ENCODE measurements around the gene TGOLN2. TPM values are rescaled to one million over a fixed set of nuclear protein-coding genes. Genes with fewer than 3 reads are reported as not detected.

Gene TGOLN2
- polyA plus RNA-seq, 1 donor from 2014 or later: 86.7 TPM

DNA sequence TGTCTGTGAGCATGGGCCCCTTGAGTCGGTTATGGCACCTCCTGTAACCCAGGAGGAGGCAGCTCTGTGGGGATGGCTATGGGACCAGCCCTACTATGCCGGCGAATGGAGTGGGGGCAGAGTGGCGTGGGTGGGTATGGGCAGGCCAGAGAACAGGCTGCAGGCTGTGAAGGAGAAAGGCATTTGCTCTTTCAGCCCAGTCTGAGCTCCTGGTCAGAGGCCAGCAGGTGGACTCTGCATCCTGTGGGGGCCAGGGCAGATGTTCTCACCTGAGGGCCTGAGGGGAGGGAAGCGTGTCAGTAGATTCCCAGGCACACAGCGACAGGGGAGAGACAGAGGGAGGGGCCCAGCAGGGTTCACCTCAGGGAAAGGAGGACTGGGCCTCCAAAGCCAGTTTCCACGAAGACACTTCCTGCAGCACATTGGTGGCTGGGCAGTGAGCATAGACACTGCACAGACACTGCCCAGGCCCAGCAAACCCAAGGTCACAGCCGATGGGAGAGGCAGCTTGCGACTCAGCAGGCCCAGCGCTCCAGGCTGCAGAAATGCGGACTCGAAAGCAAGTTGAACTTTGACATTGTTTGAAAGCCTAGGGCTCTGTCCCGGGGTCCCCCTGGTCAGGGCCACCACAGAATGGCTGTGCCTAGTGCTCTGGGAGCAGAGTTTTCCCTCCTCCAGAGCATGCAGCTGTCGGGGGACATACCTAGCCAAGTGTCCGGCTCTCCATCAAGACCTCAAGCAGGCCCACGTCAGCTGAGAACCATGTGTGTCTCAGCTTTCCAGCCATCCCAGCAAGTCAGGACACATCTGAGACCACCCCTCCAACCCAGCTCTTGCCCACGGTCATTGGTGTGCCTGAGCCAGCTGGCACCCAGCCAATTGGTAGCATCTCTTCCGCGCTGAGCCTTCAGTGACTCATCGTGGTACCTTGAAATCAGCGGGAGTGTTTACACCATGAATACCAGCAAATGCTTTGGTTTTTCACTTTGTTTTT, 53.8 kb downstream of the TGOLN2 start:
- H3K36me3 Mint-ChIP-seq: no peaks in the 10 kb centered on the region
- H3K27ac Mint-ChIP-seq: no peak overlapping the region
- H3K27me3 Mint-ChIP-seq: peaks cover 27% of the 10 kb centered on the region
- H3K4me1 Mint-ChIP-seq: peaks cover 0 to 4% (median 2%) of the 10 kb centered on the region in 3 donors
- H3K4me3 Mint-ChIP-seq: no peak overlapping the region
- no peaks in the 10 kb centered on the region for H3K9me3 Mint-ChIP-seq

DNA sequence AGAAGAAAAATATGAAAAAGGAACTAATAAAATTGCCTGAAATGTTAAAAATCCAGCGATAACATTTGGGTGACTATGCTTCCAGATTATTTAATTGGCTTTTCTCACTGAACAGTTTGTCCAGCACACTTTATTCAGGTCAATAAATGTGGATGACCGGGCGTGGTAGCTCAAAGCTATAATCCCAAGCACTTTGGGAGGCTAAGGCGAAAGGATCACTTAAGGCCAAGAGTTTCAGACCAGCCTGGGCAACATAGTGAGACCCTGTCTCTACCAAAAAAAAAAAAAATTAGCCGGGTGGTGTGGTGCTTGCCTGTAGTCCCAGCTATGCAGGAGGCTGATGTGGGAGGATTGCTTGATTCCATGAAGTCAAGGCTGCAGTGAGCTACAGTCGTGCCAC, 55.4 kb downstream of the TGOLN2 start:
- Mint-ChIP-seq H3K27me3 (peaks cover 26% of the 10 kb centered on the region), H3K4me3 (no peak overlapping the region), H3K9me3 (no peaks in the 10 kb centered on the region), H3K4me1 (no peaks in the 10 kb centered on the region), H3K36me3 (no peaks in the 10 kb centered on the region), H3K27ac (peak overlapping the region in 1 of 3 donors; percentile 74)

DNA sequence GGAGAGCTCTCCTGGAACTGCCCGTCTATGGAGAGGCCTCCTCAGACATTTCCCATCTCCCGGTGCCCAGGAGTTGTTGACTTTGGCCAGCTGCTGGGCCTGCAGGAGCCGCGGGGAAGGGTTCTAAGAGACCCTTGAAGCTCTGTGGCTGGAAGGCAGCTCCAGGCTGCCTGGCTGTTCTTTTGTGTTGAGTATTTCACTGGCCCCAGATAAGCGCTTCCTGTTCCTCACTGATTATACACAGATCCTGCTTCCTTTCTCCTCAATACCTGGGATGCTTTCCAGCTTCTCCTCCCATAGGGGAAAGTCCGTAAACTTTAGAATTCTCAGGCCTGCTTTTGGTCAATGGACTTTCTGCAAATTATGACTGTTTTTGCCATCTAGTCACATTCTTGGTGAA, 57.8 kb downstream of the TGOLN2 start:
- peaks cover 21% of the 10 kb centered on the region for H3K27me3 Mint-ChIP-seq
- peaks cover 0 to 2% (median 0%) of the 10 kb centered on the region in 3 donors for H3K4me1 Mint-ChIP-seq
- no peak overlapping the region for H3K4me3 Mint-ChIP-seq
- no peaks in the 10 kb centered on the region for H3K9me3 Mint-ChIP-seq
- no peaks in the 10 kb centered on the region for H3K36me3 Mint-ChIP-seq
- no peak overlapping the region for H3K27ac Mint-ChIP-seq

Other genes with a start within 250 kb of the TGOLN2 start
- gene TCF7L1, start 194.6 kb downstream of the TGOLN2 start, polyA plus RNA-seq: 1.0 TPM
- gene RETSAT, start 26.5 kb upstream of the TGOLN2 start, polyA plus RNA-seq: 10.6 TPM
- 16.0 TPM for gene ELMOD3, start 26.8 kb upstream of the TGOLN2 start, polyA plus RNA-seq
- gene CAPG, start 82.4 kb upstream of the TGOLN2 start, polyA plus RNA-seq: 542 TPM
- not detected for gene SH2D6, start 90.7 kb upstream of the TGOLN2 start, polyA plus RNA-seq
- 72.2 TPM for gene MAT2A, start 211.2 kb upstream of the TGOLN2 start, polyA plus RNA-seq
- 16.1 TPM for gene GGCX, start 233.5 kb upstream of the TGOLN2 start, polyA plus RNA-seq
- 240 TPM for gene VAMP8, start 249.6 kb upstream of the TGOLN2 start, polyA plus RNA-seq

Measured in IgD-negative memory B cell (primary cell).